ENCODE data around the gene BIRC2. TPM values are rescaled to one million over a fixed set of nuclear protein-coding genes. Genes with fewer than 3 reads are reported as not detected.

The BIRC2 gene
- polyA plus RNA-seq, 2 of the 4 experiments (the other 2 are of a cell fraction): 24.2 to 60.4 TPM

DNA sequence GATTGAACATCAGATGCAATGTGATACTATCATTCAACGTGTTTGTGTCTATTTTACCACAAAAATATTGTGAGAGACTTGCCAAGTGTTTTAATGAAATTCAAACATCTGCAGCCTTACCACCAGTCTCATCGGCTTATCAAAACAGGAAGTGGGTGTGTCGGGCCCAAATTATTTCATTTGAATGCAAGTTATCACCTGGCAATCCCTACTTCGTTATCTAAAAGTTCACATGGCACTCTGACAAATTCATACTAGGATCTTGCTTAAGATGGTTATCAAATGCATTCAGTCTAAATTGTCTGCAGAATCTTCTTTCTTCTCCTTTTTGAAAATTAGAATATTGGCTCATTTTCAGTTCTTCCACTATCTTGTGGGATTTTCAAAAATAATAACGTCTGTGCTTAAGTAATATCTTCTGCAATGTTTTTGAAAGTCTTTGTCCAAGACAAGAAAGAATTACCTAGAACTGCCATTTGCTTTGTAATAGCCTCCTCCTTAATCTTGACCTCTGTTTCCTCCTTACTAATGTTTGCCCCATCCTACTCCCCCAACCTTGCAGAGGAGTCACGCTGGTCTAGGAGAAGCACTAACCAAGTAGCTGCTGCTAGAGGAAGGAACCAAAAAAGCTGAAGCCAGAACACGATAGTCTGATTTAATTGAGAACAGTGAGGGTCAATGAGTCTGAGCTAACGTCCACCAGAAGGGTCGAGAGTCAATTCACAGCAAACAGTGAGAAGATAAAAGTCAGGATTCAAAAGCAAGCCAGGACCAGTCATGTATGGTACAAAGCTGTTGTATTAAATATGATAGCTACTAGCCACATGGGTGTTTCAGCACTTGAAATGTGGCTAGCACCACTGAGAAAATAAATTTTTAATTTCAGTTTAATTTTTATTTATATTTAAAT is 39.9 kb upstream of the BIRC2 start:
- WGBS (ENCODE audit: missing lambda C conversion rate): 3% methylated on average over 9 of the region's 9 CpGs
- H3K4me2 ChIP-seq: peak overlapping the region; percentile 77
- no peak overlapping the region for H3K4me3 ChIP-seq
- H3K9me3 ChIP-seq: peaks cover 1% of the 10 kb centered on the region; the same call in 1 of the 3 replicates
- ChIA-PET POLR2A (interaction anchor here (0.7 kb wide), 1 partner anchor 17 kb away, joined by 3 read pairs; no protein-coding TSS in a partner anchor), CTCF (interaction anchor here (0.6 to 1.8 kb wide), 9 partner anchors 8 to 685 kb away, joined by 3 to 15 read pairs (median 6); no protein-coding TSS in a partner anchor)
- DNase-seq (ENCODE audit: low read depth in 1 of 2, low spot score in 1 of 2) (peak in 1 of 2 experiments; percentile 45), ATAC-seq (peak; percentile 36 to 51; a peak in 3 of 6 replicates), FAIRE-seq (no peak)
- peak overlapping the region; percentile 77 to 85 for H3K27ac ChIP-seq
- TF ChIP-seq ESRRA (IDR thresholded peaks at IDR 0.05; ENCODE audit: borderline replicate concordance, low read length): no peak
- no peak for TF ChIP-seq CHD4 (IDR thresholded peaks at IDR 0.05; ENCODE audit: borderline replicate concordance)
- no peak for TF ChIP-seq HEYL (CRISPR knock-in tag; IDR thresholded peaks at IDR 0.05)
- TF ChIP-seq TFCP2L1 (CRISPR knock-in tag; IDR thresholded peaks at IDR 0.05): no peak
- TF ChIP-seq, protein P1, sequence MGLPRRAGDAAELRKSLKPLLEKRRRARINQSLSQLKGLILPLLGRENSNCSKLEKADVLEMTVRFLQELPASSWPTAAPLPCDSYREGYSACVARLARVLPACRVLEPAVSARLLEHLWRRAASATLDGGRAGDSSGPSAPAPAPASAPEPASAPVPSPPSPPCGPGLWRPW (IDR thresholded peaks at IDR 0.05): no peak
- TF ChIP-seq, protein P2, sequence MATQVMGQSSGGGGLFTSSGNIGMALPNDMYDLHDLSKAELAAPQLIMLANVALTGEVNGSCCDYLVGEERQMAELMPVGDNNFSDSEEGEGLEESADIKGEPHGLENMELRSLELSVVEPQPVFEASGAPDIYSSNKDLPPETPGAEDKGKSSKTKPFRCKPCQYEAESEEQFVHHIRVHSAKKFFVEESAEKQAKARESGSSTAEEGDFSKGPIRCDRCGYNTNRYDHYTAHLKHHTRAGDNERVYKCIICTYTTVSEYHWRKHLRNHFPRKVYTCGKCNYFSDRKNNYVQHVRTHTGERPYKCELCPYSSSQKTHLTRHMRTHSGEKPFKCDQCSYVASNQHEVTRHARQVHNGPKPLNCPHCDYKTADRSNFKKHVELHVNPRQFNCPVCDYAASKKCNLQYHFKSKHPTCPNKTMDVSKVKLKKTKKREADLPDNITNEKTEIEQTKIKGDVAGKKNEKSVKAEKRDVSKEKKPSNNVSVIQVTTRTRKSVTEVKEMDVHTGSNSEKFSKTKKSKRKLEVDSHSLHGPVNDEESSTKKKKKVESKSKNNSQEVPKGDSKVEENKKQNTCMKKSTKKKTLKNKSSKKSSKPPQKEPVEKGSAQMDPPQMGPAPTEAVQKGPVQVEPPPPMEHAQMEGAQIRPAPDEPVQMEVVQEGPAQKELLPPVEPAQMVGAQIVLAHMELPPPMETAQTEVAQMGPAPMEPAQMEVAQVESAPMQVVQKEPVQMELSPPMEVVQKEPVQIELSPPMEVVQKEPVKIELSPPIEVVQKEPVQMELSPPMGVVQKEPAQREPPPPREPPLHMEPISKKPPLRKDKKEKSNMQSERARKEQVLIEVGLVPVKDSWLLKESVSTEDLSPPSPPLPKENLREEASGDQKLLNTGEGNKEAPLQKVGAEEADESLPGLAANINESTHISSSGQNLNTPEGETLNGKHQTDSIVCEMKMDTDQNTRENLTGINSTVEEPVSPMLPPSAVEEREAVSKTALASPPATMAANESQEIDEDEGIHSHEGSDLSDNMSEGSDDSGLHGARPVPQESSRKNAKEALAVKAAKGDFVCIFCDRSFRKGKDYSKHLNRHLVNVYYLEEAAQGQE (IDR thresholded peaks at IDR 0.05): peak; percentile 60; the same call in 1 of the 2 replicates
- peaks cover 34% of the 10 kb centered on the region for H3K4me1 ChIP-seq

DNA sequence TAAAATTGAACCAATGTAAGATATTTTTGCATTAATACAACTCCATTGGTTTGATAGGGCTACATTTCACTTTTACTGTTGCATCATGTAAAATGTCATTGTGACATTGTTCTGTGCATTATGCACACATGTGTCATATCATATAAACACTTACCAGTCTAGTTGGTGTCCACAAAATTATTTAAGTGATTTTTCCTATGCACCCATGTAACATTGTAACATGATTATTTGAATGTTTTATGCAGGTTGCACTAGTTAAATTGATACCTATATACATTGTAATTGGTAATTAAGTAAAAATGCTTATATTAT is 39.3 kb upstream of the BIRC2 start:
- TF ChIP-seq PHF8 (IDR thresholded peaks at IDR 0.05; ENCODE audit: borderline replicate concordance, low read depth) (no peak), RARB (CRISPR knock-in tag; IDR thresholded peaks at IDR 0.05) (no peak), HOXB13 (CRISPR knock-in tag; IDR thresholded peaks at IDR 0.05; ENCODE audit: low read depth) (no peak), HOXA7 (CRISPR knock-in tag; IDR thresholded peaks at IDR 0.05) (no peak), ZSCAN20 (CRISPR knock-in tag; IDR thresholded peaks at IDR 0.05) (no peak)
- TF ChIP-seq, protein P3, sequence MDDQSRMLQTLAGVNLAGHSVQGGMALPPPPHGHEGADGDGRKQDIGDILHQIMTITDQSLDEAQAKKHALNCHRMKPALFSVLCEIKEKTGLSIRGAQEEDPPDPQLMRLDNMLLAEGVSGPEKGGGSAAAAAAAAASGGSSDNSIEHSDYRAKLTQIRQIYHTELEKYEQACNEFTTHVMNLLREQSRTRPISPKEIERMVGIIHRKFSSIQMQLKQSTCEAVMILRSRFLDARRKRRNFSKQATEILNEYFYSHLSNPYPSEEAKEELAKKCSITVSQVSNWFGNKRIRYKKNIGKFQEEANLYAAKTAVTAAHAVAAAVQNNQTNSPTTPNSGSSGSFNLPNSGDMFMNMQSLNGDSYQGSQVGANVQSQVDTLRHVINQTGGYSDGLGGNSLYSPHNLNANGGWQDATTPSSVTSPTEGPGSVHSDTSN (IDR thresholded peaks at IDR 0.05): no peak
- ChIA-PET CTCF (interaction anchor here (0.6 to 1.7 kb wide), 4 partner anchors 13 to 359 kb away, joined by 3 to 8 read pairs (median 4); no protein-coding TSS in a partner anchor), POLR2A (interaction anchor here (0.7 kb wide), 1 partner anchor 18 kb away, joined by 3 read pairs; no protein-coding TSS in a partner anchor)
- Histone ChIP-seq H3K4me2 (peak overlapping the region; percentile 77), H3K27ac (peak overlapping the region; percentile 77 to 85; a peak in 5 of 6 replicates), H3K4me1 (peaks cover 34% of the 10 kb centered on the region), H3K4me3 (no peak overlapping the region), H3K9me3 (no peaks in the 10 kb centered on the region)
- FAIRE-seq: no peak
- no peak for DNase-seq (ENCODE audit: low read depth in 1 of 2, low spot score in 1 of 2)
- no peak for ATAC-seq

DNA sequence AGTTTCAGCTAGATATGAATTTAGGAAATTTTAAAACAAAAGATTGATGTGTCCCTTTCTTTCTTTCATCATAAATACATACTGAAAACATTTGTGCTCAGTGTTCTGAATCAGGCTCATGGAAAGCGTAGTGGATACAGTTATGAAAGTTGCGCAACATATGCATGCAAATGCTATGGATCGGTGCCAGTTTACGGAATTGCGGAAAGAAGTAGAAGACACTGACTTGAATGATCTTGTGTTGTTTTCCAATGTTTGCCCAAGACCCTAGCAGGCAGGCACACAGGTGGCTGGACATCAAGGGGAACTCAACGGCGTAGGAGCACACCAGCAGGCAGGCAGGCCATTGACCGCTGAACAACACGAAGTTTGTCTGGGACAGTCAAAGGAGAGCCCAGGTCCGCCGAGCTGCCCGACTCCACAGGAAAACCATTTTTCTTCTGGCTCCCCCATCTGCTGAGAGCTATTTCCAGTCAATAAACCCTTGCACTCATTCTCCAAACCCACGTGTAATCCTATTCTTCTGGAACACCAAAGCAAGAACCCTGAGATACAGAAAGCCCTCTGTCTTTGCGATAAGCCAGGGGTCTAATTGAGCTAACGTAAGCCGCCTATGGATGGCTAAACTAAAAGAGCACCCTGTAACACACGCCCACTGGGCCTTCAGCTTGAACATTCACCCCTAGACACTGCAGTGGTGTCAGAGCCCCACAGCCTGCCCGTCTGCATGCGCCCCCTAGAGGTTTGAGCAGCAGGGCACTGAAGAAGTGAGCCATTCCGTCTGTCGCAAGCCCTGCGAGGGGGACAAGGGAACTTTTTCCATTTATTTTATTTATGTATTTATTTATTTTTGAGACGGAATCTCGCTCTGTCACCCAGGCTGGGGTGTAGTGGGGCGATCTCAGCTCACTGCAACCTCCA is 37.1 kb upstream of the BIRC2 start:
- peak in 1 of 2 experiments; percentile 33 for DNase-seq (ENCODE audit: low read depth in 1 of 2, low spot score in 1 of 2)
- ChIA-PET POLR2A (no interaction called here), CTCF (interaction anchor here (1.6 to 3.0 kb wide), 3 partner anchors 13 to 32 kb away, joined by 5 to 14 read pairs (median 10); no protein-coding TSS in a partner anchor)
- ATAC-seq: no peak
- no peak for FAIRE-seq
- H3K9me3 ChIP-seq: no peaks in the 10 kb centered on the region
- no peak overlapping the region for H3K4me3 ChIP-seq
- H3K4me1 ChIP-seq: peaks cover 48% of the 10 kb centered on the region
- TF ChIP-seq, protein P4, sequence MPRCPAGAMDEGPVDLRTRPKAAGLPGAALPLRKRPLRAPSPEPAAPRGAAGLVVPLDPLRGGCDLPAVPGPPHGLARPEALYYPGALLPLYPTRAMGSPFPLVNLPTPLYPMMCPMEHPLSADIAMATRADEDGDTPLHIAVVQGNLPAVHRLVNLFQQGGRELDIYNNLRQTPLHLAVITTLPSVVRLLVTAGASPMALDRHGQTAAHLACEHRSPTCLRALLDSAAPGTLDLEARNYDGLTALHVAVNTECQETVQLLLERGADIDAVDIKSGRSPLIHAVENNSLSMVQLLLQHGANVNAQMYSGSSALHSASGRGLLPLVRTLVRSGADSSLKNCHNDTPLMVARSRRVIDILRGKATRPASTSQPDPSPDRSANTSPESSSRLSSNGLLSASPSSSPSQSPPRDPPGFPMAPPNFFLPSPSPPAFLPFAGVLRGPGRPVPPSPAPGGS (IDR thresholded peaks at IDR 0.05): no peak
- peak; percentile 66 to 91; a peak in 3 of 4 replicates for TF ChIP-seq CEBPB (IDR thresholded peaks at IDR 0.05)
- TF ChIP-seq, protein P5, sequence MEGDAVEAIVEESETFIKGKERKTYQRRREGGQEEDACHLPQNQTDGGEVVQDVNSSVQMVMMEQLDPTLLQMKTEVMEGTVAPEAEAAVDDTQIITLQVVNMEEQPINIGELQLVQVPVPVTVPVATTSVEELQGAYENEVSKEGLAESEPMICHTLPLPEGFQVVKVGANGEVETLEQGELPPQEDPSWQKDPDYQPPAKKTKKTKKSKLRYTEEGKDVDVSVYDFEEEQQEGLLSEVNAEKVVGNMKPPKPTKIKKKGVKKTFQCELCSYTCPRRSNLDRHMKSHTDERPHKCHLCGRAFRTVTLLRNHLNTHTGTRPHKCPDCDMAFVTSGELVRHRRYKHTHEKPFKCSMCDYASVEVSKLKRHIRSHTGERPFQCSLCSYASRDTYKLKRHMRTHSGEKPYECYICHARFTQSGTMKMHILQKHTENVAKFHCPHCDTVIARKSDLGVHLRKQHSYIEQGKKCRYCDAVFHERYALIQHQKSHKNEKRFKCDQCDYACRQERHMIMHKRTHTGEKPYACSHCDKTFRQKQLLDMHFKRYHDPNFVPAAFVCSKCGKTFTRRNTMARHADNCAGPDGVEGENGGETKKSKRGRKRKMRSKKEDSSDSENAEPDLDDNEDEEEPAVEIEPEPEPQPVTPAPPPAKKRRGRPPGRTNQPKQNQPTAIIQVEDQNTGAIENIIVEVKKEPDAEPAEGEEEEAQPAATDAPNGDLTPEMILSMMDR (IDR thresholded peaks at IDR 0.05): 0 out of 3 replicates have a peak, but pooled peaks have one; percentile 8
- 90% methylated on average over 25 of the region's 25 CpGs for WGBS (ENCODE audit: missing lambda C conversion rate)
- no peak overlapping the region for H3K4me2 ChIP-seq
- peak overlapping the region in 1 of 2 experiments; percentile 25; a peak in 1 of 6 replicates for H3K27ac ChIP-seq

All from A549 (cell line).